Measurements from ENCODE around the gene SLC25A30. TPM values are rescaled to one million over a fixed set of nuclear protein-coding genes. Genes with fewer than 3 reads are reported as not detected.

SLC25A30 gene
- polyA plus RNA-seq, 1 experiment = 10.4 TPM

Other genes starting within 250 kb of the SLC25A30 start
- 0.10 and 0.15 TPM in 2 replicates for gene KCTD4, start 217.3 kb downstream of the SLC25A30 start, polyA plus RNA-seq (2011; rRNA removed)
- gene TPT1, start 77.2 kb downstream of the SLC25A30 start, polyA plus RNA-seq (2011; rRNA removed) = 2,445 and 5,635 TPM in 2 replicates
- 13.9 and 23.2 TPM in 2 replicates for gene COG3, start 46.6 kb upstream of the SLC25A30 start, polyA plus RNA-seq (2011; rRNA removed)
- gene ERICH6B, start 197.4 kb upstream of the SLC25A30 start, polyA plus RNA-seq (2011; rRNA removed) = not detected in 2 replicates

Data from BJ (cell line).